ENCODE results near the gene ZDHHC13. TPM values are rescaled to one million over a fixed set of nuclear protein-coding genes. Genes with fewer than 3 reads are reported as not detected.

The ZDHHC13 gene
- total RNA-seq, 8 experiments from 2014 or later = 7.5 to 22.3 (median 17.4) TPM

- in situ Hi-C loops (cut with MboI; ENCODE audit: low pct_unique_long_range_greater_than_20kb in 2 of 9, low sequenced_read_pairs in 9 of 9, unreplicated experiment in 9 of 9) = loop anchor here in 5 of 9 experiments (25.0 kb wide), 4 partner anchors 453 to 803 kb away; no protein-coding TSS in a partner anchor
- Histone ChIP-seq H3K4me1 (replicated peaks in 1 of 2) (peaks cover 0 to 2% of the 10 kb centered on the region in 2 donors), H3K4me3 (no peak overlapping the region), H3K27ac (no peak overlapping the region)
- no peak for ATAC-seq (replicated peaks in 6 of 8)
- 6 to 85% (median 65%) methylated on average over 2 to 5 of the region's 5 CpGs for WGBS, 10 experiments
Observed at GRCh38 chr11:19084661-19085315, 32.2 kb upstream of the ZDHHC13 start.

DNA sequence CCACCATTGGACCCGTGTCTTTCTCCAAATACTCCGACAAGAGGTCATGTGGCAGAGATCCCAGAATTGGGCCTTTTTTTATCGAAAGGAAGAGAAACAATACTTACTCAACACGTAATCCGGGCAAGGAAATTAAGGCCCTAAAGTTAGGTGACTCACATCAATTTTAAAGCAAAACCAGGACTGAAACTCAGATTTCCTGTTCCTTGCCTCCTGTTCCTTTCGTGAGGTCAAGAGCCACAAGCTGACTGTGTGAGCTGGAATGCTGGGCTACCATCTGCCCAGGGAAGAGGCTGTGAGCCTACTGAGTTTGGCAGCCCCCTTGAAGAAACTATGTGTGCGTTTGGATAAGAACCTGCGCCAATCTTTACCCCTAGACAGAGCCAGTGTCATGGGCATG lies 29.3 kb upstream of the ZDHHC13 start:
- 4 to 100% (median 69%) methylated on average over 3 to 8 of the region's 8 CpGs; no CpG with 5 or more reads in 2 of the 10 experiments for WGBS, 10 experiments
- in situ Hi-C loops (cut with MboI; ENCODE audit: low pct_unique_long_range_greater_than_20kb in 2 of 9, low sequenced_read_pairs in 9 of 9, unreplicated experiment in 9 of 9) = loop anchor here in 5 of 9 experiments (25.0 kb wide), 4 partner anchors 450 to 800 kb away; no protein-coding TSS in a partner anchor
- Histone ChIP-seq H3K4me1 (replicated peaks in 1 of 2) (no peaks in the 10 kb centered on the region), H3K4me3 (no peak overlapping the region), H3K27ac (no peak overlapping the region)
- no peak for ATAC-seq (replicated peaks in 6 of 8)

GRCh38 chr11:19088791-19089190 lies 28.2 kb upstream of the ZDHHC13 start:
- in situ Hi-C loops (cut with MboI; ENCODE audit: low pct_unique_long_range_greater_than_20kb in 2 of 9, low sequenced_read_pairs in 9 of 9, unreplicated experiment in 9 of 9) = loop anchor here in 5 of 9 experiments (25.0 kb wide), 4 partner anchors 449 to 799 kb away; no protein-coding TSS in a partner anchor
- H3K4me3 ChIP-seq = no peak overlapping the region
- H3K4me1 ChIP-seq (replicated peaks in 1 of 2) = no peaks in the 10 kb centered on the region
- H3K27ac ChIP-seq = no peak overlapping the region
- 17 to 100% (median 61%) methylated on average over 1 to 4 of the region's 4 CpGs; no CpG with 5 or more reads in 1 of the 10 experiments for WGBS, 10 experiments
- no peak for ATAC-seq (replicated peaks in 6 of 8)

- Histone ChIP-seq H3K27ac (no peak overlapping the region), H3K4me1 (replicated peaks in 1 of 2) (no peaks in the 10 kb centered on the region), H3K4me3 (no peak overlapping the region)
- in situ Hi-C loops (cut with MboI; ENCODE audit: low pct_unique_long_range_greater_than_20kb in 2 of 9, low sequenced_read_pairs in 9 of 9, unreplicated experiment in 9 of 9) = loop anchor here in 5 of 9 experiments (25.0 kb wide), 4 partner anchors 448 to 798 kb away; no protein-coding TSS in a partner anchor
- WGBS, 10 experiments = 100% methylated on average over 1 of the region's 5 CpGs; no CpG with 5 or more reads in 8 of the 10 experiments
- no peak for ATAC-seq (replicated peaks in 6 of 8)
Observed at GRCh38 chr11:19089421-19089820, 27.5 kb upstream of the ZDHHC13 start.

- no peak for ATAC-seq (replicated peaks in 6 of 8)
- WGBS, 10 experiments = 13 to 100% (median 58%) methylated on average over 1 of the region's 1 CpG; no CpG with 5 or more reads in 4 of the 10 experiments
- Histone ChIP-seq H3K4me3 (no peak overlapping the region), H3K4me1 (replicated peaks in 1 of 2) (no peaks in the 10 kb centered on the region), H3K27ac (no peak overlapping the region)
- in situ Hi-C loops (cut with MboI; ENCODE audit: low pct_unique_long_range_greater_than_20kb in 2 of 9, low sequenced_read_pairs in 9 of 9, unreplicated experiment in 9 of 9) = loop anchor here in 5 of 9 experiments (25.0 kb wide), 4 partner anchors 446 to 796 kb away; no protein-coding TSS in a partner anchor
Observed at GRCh38 chr11:19091366-19091765, 25.6 kb upstream of the ZDHHC13 start.

DNA sequence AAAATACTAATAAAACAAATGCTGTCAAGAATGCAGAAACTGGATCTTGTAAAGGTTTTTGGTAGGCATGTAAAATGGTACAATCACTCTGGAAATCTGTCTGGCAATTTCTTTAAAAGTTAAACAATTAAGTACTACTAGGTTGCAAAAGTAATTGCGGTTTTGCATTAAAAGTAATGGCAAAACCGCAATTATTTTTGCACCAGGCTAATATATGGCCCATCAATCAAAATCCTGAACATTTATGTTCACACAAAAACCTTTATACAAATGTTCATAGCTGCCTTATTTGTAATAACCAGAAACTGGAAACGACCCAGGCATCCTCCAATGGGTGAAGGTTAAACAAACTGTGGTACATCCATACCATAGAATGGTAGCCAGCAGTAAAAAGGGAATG lies 24.6 kb upstream of the ZDHHC13 start:
- in situ Hi-C loops (cut with MboI; ENCODE audit: low pct_unique_long_range_greater_than_20kb in 2 of 9, low sequenced_read_pairs in 9 of 9, unreplicated experiment in 9 of 9) = loop anchor here in 5 of 9 experiments (25.0 kb wide), 4 partner anchors 445 to 795 kb away; no protein-coding TSS in a partner anchor
- ATAC-seq (replicated peaks in 6 of 8) = no peak
- no peak overlapping the region for H3K27ac ChIP-seq
- no peak overlapping the region for H3K4me3 ChIP-seq
- H3K4me1 ChIP-seq (replicated peaks in 1 of 2) = no peaks in the 10 kb centered on the region
- WGBS, 10 experiments = 33 to 100% (median 51%) methylated on average over 1 to 3 of the region's 3 CpGs; no CpG with 5 or more reads in 2 of the 10 experiments

- Histone ChIP-seq H3K27ac (no peak overlapping the region), H3K4me1 (replicated peaks in 1 of 2) (no peaks in the 10 kb centered on the region), H3K4me3 (no peak overlapping the region)
- ATAC-seq (replicated peaks in 6 of 8) = no peak
- in situ Hi-C loops (cut with MboI; ENCODE audit: low pct_unique_long_range_greater_than_20kb in 2 of 9, low sequenced_read_pairs in 9 of 9, unreplicated experiment in 9 of 9) = loop anchor here in 5 of 9 experiments (25.0 kb wide), 4 partner anchors 444 to 794 kb away; no protein-coding TSS in a partner anchor
- 90 to 100% (median 100%) methylated on average over 1 to 2 of the region's 2 CpGs; no CpG with 5 or more reads in 1 of the 10 experiments for WGBS, 10 experiments
Observed at GRCh38 chr11:19092850-19093249, 24.1 kb upstream of the ZDHHC13 start.

GRCh38 chr11:19093976-19094375 lies 23.0 kb upstream of the ZDHHC13 start:
- 25 to 92% (median 60%) methylated on average over 2 to 4 of the region's 4 CpGs; no CpG with 5 or more reads in 3 of the 10 experiments for WGBS, 10 experiments
- Histone ChIP-seq H3K27ac (no peak overlapping the region), H3K4me1 (replicated peaks in 1 of 2) (no peaks in the 10 kb centered on the region), H3K4me3 (no peak overlapping the region)
- in situ Hi-C loops (cut with MboI; ENCODE audit: low pct_unique_long_range_greater_than_20kb in 2 of 9, low sequenced_read_pairs in 9 of 9, unreplicated experiment in 9 of 9) = loop anchor here in 5 of 9 experiments (25.0 kb wide), 4 partner anchors 443 to 793 kb away; no protein-coding TSS in a partner anchor
- peak in 2 of 8 experiments; percentile 33 to 57 for ATAC-seq (replicated peaks in 6 of 8)

DNA sequence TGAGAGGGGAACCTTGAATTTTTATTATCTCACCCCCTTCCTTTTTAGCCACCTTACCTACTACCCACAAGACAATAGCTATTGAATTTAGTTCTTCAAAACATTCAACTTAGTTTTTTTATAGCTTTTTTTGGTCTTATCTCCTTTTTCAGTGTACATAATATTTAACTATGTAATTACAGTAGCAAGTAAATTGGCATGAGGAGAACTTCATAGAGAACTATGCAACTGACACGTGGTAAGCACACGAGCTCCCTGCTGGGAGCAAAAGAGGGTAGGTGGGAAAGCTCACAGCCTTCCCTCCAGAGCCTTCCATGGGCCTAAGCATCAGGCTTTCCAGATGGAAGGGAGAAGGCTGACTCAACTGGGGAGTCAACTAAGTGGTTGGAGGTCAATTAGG lies 22.1 kb upstream of the ZDHHC13 start:
- 0 to 54% (median 29%) methylated on average over 2 of the region's 2 CpGs; no CpG with 5 or more reads in 2 of the 10 experiments for WGBS, 10 experiments
- H3K4me3 ChIP-seq = no peak overlapping the region
- no peak for ATAC-seq (replicated peaks in 6 of 8)
- no peaks in the 10 kb centered on the region for H3K4me1 ChIP-seq (replicated peaks in 1 of 2)
- no peak overlapping the region for H3K27ac ChIP-seq
- in situ Hi-C loops (cut with MboI; ENCODE audit: low pct_unique_long_range_greater_than_20kb in 2 of 9, low sequenced_read_pairs in 9 of 9, unreplicated experiment in 9 of 9) = loop anchor here in 5 of 9 experiments (25.0 kb wide), 4 partner anchors 442 to 792 kb away; no protein-coding TSS in a partner anchor

DNA sequence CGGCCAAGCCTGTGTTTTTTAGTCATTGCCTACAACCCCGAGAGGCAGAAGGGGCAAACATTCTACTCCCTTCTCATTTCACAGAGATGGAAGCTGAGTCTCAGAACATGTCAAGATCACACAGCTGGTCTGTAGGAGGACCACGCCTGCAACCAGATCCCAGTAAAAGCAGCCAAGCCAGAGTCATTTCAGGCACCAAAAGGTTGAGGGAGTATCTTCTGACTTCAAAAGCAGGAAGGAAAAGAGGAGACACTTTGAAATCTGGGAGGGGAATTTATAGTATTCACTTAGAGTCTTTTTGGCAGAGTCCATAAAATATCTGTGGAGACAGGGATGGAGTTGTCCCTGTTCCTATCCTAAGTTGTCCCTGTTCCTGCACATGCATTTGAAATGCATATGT lies 17.9 kb upstream of the ZDHHC13 start:
- WGBS, 10 experiments = 17 to 100% (median 67%) methylated on average over 1 to 2 of the region's 3 CpGs; no CpG with 5 or more reads in 6 of the 10 experiments

DNA sequence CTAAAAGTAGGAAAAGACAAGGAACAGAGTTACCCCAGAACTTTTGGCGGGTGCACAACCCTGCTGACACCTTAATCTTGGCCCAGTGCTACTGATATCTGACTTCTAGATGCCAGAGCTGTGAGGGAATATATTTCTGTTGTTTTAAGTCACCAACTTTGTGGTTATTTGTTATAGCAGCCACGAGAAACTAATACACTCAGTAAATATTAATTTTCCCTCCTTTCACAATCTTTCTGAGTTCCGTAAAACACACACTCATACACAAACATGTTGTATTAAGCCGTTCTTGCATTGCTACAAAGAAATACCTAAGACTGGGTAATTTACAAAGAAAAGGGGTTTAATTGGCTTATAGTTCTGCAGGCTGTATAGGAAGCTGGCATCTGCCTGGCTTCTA lies 16.1 kb upstream of the ZDHHC13 start:
- H3K4me1 ChIP-seq (replicated peaks in 1 of 2) = no peaks in the 10 kb centered on the region
- no peak overlapping the region for H3K27ac ChIP-seq
- 19 to 100% (median 71%) methylated on average over 2 to 4 of the region's 4 CpGs; no CpG with 5 or more reads in 1 of the 10 experiments for WGBS, 10 experiments
- ATAC-seq (replicated peaks in 6 of 8) = no peak
- no peak overlapping the region for H3K4me3 ChIP-seq
- in situ Hi-C loops (cut with MboI; ENCODE audit: low pct_unique_long_range_greater_than_20kb in 2 of 9, low sequenced_read_pairs in 9 of 9, unreplicated experiment in 9 of 9) = no loop called here

More for the DNA sequence above, 17.9 kb upstream of the ZDHHC13 start:
- H3K4me1 ChIP-seq (replicated peaks in 1 of 2) = no peaks in the 10 kb centered on the region
- peak in 2 of 8 experiments; percentile 33 to 58 for ATAC-seq (replicated peaks in 6 of 8)
- in situ Hi-C loops (cut with MboI; ENCODE audit: low pct_unique_long_range_greater_than_20kb in 2 of 9, low sequenced_read_pairs in 9 of 9, unreplicated experiment in 9 of 9) = loop anchor here in 5 of 9 experiments (25.0 kb wide), 4 partner anchors 438 to 788 kb away; no protein-coding TSS in a partner anchor
- H3K27ac ChIP-seq = no peak overlapping the region
- H3K4me3 ChIP-seq = no peak overlapping the region

DNA sequence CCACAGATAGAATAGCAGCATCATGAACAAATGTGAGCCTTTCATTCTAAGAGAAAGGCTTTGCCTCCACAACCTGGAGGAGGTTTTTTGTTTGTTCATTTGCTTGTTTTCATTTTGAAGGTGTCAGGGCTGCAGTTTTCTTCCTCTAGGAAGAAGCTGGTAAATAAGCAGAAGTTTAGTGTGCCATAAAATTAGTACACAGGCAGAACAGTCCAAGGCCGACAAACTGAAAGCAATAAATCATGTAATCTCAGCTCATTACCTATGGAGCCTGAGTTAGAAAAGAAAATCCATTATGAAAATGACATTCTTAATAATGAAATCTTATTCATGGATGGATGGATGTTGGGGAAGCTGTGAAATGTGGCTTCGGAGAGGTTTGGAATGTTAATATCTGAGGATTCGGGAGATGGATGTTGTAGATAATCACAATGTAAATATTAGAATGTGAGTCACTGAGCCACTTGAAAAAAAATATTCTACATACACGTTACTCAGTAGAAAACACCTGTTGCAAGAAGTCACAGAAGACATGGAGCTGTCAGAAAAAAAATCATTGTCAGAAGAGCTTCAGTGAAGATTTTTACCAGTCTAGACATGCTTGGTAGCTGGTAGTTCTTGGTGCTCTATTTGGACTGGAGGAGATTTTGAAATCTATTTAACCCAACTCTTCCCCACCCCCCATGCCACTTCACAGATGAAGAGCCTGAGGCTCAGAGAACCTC lies 15.0 kb upstream of the ZDHHC13 start:
- no peak for ATAC-seq (replicated peaks in 6 of 8)
- Histone ChIP-seq H3K27ac (no peak overlapping the region), H3K4me1 (replicated peaks in 1 of 2) (no peaks in the 10 kb centered on the region), H3K4me3 (no peak overlapping the region)
- in situ Hi-C loops (cut with MboI; ENCODE audit: low pct_unique_long_range_greater_than_20kb in 2 of 9, low sequenced_read_pairs in 9 of 9, unreplicated experiment in 9 of 9) = no loop called here
- 0 to 81% (median 50%) methylated on average over 1 to 4 of the region's 4 CpGs; no CpG with 5 or more reads in 1 of the 10 experiments for WGBS, 10 experiments

DNA sequence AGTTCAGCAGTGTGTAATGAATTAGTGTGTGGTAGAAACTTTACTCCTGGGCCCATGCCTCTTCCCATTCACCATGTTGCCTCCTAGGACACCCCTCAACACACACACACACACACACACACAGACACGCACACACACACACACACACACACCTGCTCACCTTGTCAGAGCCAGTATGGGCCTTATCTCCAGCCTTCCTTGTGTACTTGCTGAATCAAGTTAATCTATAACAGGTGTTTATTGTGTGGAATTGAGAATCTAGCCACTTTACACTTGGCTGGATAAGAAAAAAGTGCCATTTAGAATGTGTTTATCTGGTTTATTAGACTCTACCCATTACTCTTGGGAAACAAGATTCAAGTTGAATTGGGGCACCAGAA lies 14.5 kb upstream of the ZDHHC13 start:
- WGBS, 10 experiments = 40 to 83% (median 40%) methylated on average over 1 of the region's 1 CpG; no CpG with 5 or more reads in 7 of the 10 experiments
- H3K4me1 ChIP-seq (replicated peaks in 1 of 2) = no peaks in the 10 kb centered on the region
- H3K4me3 ChIP-seq = no peak overlapping the region
- no peak overlapping the region for H3K27ac ChIP-seq
- in situ Hi-C loops (cut with MboI; ENCODE audit: low pct_unique_long_range_greater_than_20kb in 2 of 9, low sequenced_read_pairs in 9 of 9, unreplicated experiment in 9 of 9) = no loop called here
- no peak for ATAC-seq (replicated peaks in 6 of 8)

Data from motor neuron (in vitro differentiated cells).